ENCODE results near the gene RANBP1.

The RANBP1 gene

GRCh38 chr22:20102203-20102780 is 13.6 kb upstream of the RANBP1 start:
- H3K9ac ChIP-seq (ENCODE audit: low read depth, low read length) = no peak overlapping the region
- H4K20me1 ChIP-seq (ENCODE audit: insufficient read depth, low read length) = peaks cover 76% of the 10 kb centered on the region
- no peak overlapping the region for H3K4me2 ChIP-seq (ENCODE audit: insufficient read depth, low read length)
- no peaks in the 10 kb centered on the region for H3K27me3 ChIP-seq (ENCODE audit: insufficient read depth, low read length, poor library complexity)
- H3K4me3 ChIP-seq (ENCODE audit: low read depth in 1 of 2, low read length in 2 of 2) = no peak overlapping the region
- ATAC-seq (ENCODE audit: insufficient read depth, low read depth) (no peak), DNase-seq (no peak)
- peaks cover 87% of the 10 kb centered on the region for H3K79me2 ChIP-seq (ENCODE audit: insufficient read depth, low read length)
- H3K27ac ChIP-seq (ENCODE audit: low read length) = no peak overlapping the region
- TF ChIP-seq CTCF (IDR thresholded peaks at IDR 0.05; ENCODE audit: borderline replicate concordance, extremely low read depth, low read length, poor library complexity, severe bottlenecking) (no peak), EZH2 (IDR thresholded peaks at IDR 0.05; ENCODE audit: borderline replicate concordance, low read depth, low read length, severe bottlenecking) (no peak)
- H2AFZ ChIP-seq (ENCODE audit: low read depth, low read length) = no peak overlapping the region
- H3K36me3 ChIP-seq (ENCODE audit: insufficient read depth, low read length) = peaks cover 92% of the 10 kb centered on the region
- H3K9me3 ChIP-seq (ENCODE audit: insufficient read depth, low read length, severe bottlenecking) = no peaks in the 10 kb centered on the region
- peaks cover 25% of the 10 kb centered on the region for H3K4me1 ChIP-seq (ENCODE audit: insufficient read depth, low read length)

- Histone ChIP-seq H2AFZ (ENCODE audit: low read depth, low read length) (no peak overlapping the region), H3K36me3 (ENCODE audit: insufficient read depth, low read length) (peaks cover 96% of the 10 kb centered on the region)
- no peak for ATAC-seq (ENCODE audit: insufficient read depth, low read depth)
These were observed 10.3 kb upstream of the RANBP1 start for GRCh38 chr22:20105456-20106204.

GRCh38 chr22:20106205-20106848 is 9.6 kb upstream of the RANBP1 start:
- H3K9me3 ChIP-seq (ENCODE audit: insufficient read depth, low read length, severe bottlenecking) = no peaks in the 10 kb centered on the region
- peaks cover 88% of the 10 kb centered on the region for H4K20me1 ChIP-seq (ENCODE audit: insufficient read depth, low read length)
- DNase-seq = no peak
- H3K27ac ChIP-seq (ENCODE audit: low read length) = no peak overlapping the region
- H3K79me2 ChIP-seq (ENCODE audit: insufficient read depth, low read length) = peaks cover 61% of the 10 kb centered on the region
- peaks cover 5% of the 10 kb centered on the region; the same call in 1 of the 2 replicates for H3K4me1 ChIP-seq (ENCODE audit: insufficient read depth, low read length)
- TF ChIP-seq EZH2 (IDR thresholded peaks at IDR 0.05; ENCODE audit: borderline replicate concordance, low read depth, low read length, severe bottlenecking) (no peak), CTCF (IDR thresholded peaks at IDR 0.05; ENCODE audit: borderline replicate concordance, extremely low read depth, low read length, poor library complexity, severe bottlenecking) (no peak)
- no peak overlapping the region for H3K4me3 ChIP-seq (ENCODE audit: low read depth in 1 of 2, low read length in 2 of 2)
- H3K4me2 ChIP-seq (ENCODE audit: insufficient read depth, low read length) = no peak overlapping the region
- peaks cover 97% of the 10 kb centered on the region for H3K36me3 ChIP-seq (ENCODE audit: insufficient read depth, low read length)
- H3K27me3 ChIP-seq (ENCODE audit: insufficient read depth, low read length, poor library complexity) = no peaks in the 10 kb centered on the region
- ATAC-seq (ENCODE audit: insufficient read depth, low read depth) = no peak
- H2AFZ ChIP-seq (ENCODE audit: low read depth, low read length) = no peak overlapping the region
- H3K9ac ChIP-seq (ENCODE audit: low read depth, low read length) = no peak overlapping the region

More at GRCh38 chr22:20105456-20106204, 10.3 kb upstream of the RANBP1 start:
- Histone ChIP-seq H3K27me3 (ENCODE audit: insufficient read depth, low read length, poor library complexity) (no peaks in the 10 kb centered on the region), H3K9me3 (ENCODE audit: insufficient read depth, low read length, severe bottlenecking) (no peaks in the 10 kb centered on the region), H3K9ac (ENCODE audit: low read depth, low read length) (no peak overlapping the region), H3K4me1 (ENCODE audit: insufficient read depth, low read length) (0 out of 2 replicates have a peak, but pooled peaks cover 10% of the 10 kb centered on the region), H3K4me2 (ENCODE audit: insufficient read depth, low read length) (no peak overlapping the region), H3K4me3 (ENCODE audit: low read depth in 1 of 2, low read length in 2 of 2) (no peak overlapping the region), H3K27ac (ENCODE audit: low read length) (no peak overlapping the region), H3K79me2 (ENCODE audit: insufficient read depth, low read length) (peaks cover 67% of the 10 kb centered on the region), H4K20me1 (ENCODE audit: insufficient read depth, low read length) (peaks cover 84% of the 10 kb centered on the region)
- no peak for TF ChIP-seq CTCF (IDR thresholded peaks at IDR 0.05; ENCODE audit: borderline replicate concordance, extremely low read depth, low read length, poor library complexity, severe bottlenecking)
- no peak for TF ChIP-seq EZH2 (IDR thresholded peaks at IDR 0.05; ENCODE audit: borderline replicate concordance, low read depth, low read length, severe bottlenecking)
- DNase-seq = no peak
